SJCRH30 (cell line): ENCODE measurements around the gene CACNA1B. TPM values are rescaled to one million over a fixed set of nuclear protein-coding genes. Genes with fewer than 3 reads are reported as not detected.
"Not testable (repeated sequence)": the region's sequence is repeated elsewhere in the genome, so short reads cannot be mapped to it uniquely, and the experiment has no call there.

ENCODE experiments used
- DNase-seq, 2 experiments: peaks; one replicate each; pipeline ENCODE4 v3.0.0-alpha.2; 2015 to 2020
- H3K27ac ChIP-seq: fragments of 250-450 bp; sonication (Bioruptor Pico); 2 replicates; pipeline ENCODE4 v1.5.1; 2020; ENCODE audit warnings: mild to moderate bottlenecking, moderate library complexity
- H3K27me3 ChIP-seq: fragments of 250-450 bp; sonication (Bioruptor Pico); 2 replicates; pipeline ENCODE4 v1.5.1; 2020; ENCODE audit warnings: mild to moderate bottlenecking, moderate library complexity
- H3K36me3 ChIP-seq: fragments of 250-450 bp; sonication (Bioruptor Pico); 2 replicates; pipeline ENCODE4 v1.5.1; 2020; ENCODE audit warnings: mild to moderate bottlenecking, moderate library complexity
- H3K4me1 ChIP-seq: fragments of 250-450 bp; sonication (Bioruptor Pico); 2 replicates; pipeline ENCODE4 v1.5.1; 2020; ENCODE audit warnings: mild to moderate bottlenecking, moderate library complexity
- H3K4me3 ChIP-seq: fragments of 250-450 bp; sonication (Bioruptor Pico); 2 replicates; pipeline ENCODE4 v1.5.1; 2020; ENCODE audit warnings: mild to moderate bottlenecking, moderate library complexity
- H3K9me3 ChIP-seq: fragments of 250-450 bp; sonication (Bioruptor Pico); replicated peaks from 2 replicates; pipeline ENCODE4 v1.5.1; 2020; ENCODE audit warnings: mild to moderate bottlenecking, moderate library complexity
- total RNA-seq: library from RNA; depleted of rRNA; stranded (reverse); fragments of >200 nt; shearing (Covaris generic); gene quantifications from 2 replicates; pipeline ENCODE4 v1.2.3, GENCODE V29; 2014

Gene CACNA1B
- total RNA-seq, 1 experiment from 2014 or later, result 0.02 TPM

- Histone ChIP-seq H3K36me3 (no peaks in the 10 kb centered on the region), H3K4me1 (no peaks in the 10 kb centered on the region), H3K27me3 (no peaks in the 10 kb centered on the region), H3K27ac (no peak overlapping the region), H3K4me3 (no peak overlapping the region), H3K9me3 (no peaks in the 10 kb centered on the region)
- peak; percentile 39 to 57 for DNase-seq
These were observed 226.9 kb downstream of the CACNA1B start for GRCh38 chr9:138104251-138105122.

GRCh38 chr9:138105123-138105415, 227.5 kb downstream of the CACNA1B start:
- Histone ChIP-seq H3K36me3 (no peaks in the 10 kb centered on the region), H3K4me3 (no peak overlapping the region), H3K9me3 (no peaks in the 10 kb centered on the region), H3K4me1 (no peaks in the 10 kb centered on the region), H3K27me3 (no peaks in the 10 kb centered on the region), H3K27ac (no peak overlapping the region)
- DNase-seq, result no peak

GRCh38 chr9:138105561-138106505, 228.3 kb downstream of the CACNA1B start:
- no peak overlapping the region for H3K4me3 ChIP-seq
- H3K27me3 ChIP-seq, result no peaks in the 10 kb centered on the region
- H3K9me3 ChIP-seq, result no peaks in the 10 kb centered on the region
- H3K36me3 ChIP-seq, result no peaks in the 10 kb centered on the region
- H3K4me1 ChIP-seq, result no peaks in the 10 kb centered on the region
- no peak overlapping the region for H3K27ac ChIP-seq
- no peak for DNase-seq

- H3K27me3 ChIP-seq, H3K36me3 ChIP-seq, DNase-seq, H3K9me3 ChIP-seq, H3K4me1 ChIP-seq, H3K27ac ChIP-seq, H3K4me3 ChIP-seq: not testable (repeated sequence)
These were observed 229.5 kb downstream of the CACNA1B start for GRCh38 chr9:138107039-138107438.

GRCh38 chr9:138111607-138112006, 234.0 kb downstream of the CACNA1B start:
- Histone ChIP-seq H3K9me3 (no peaks in the 10 kb centered on the region), H3K27me3 (no peaks in the 10 kb centered on the region; the same call in 1 of the 2 replicates), H3K36me3 (no peaks in the 10 kb centered on the region), H3K27ac (no peak overlapping the region), H3K4me1 (no peaks in the 10 kb centered on the region), H3K4me3 (no peak overlapping the region)
- DNase-seq, result no peak

- Histone ChIP-seq H3K4me1 (no peaks in the 10 kb centered on the region), H3K27ac (no peak overlapping the region), H3K4me3 (no peak overlapping the region), H3K36me3 (no peaks in the 10 kb centered on the region), H3K9me3 (no peaks in the 10 kb centered on the region), H3K27me3 (peaks cover 4% of the 10 kb centered on the region; the same call in 1 of the 2 replicates)
- no peak for DNase-seq
These were observed 234.6 kb downstream of the CACNA1B start for GRCh38 chr9:138112090-138112748.

- no peak overlapping the region for H3K4me3 ChIP-seq
- no peaks in the 10 kb centered on the region for H3K36me3 ChIP-seq
- no peaks in the 10 kb centered on the region for H3K4me1 ChIP-seq
- no peak overlapping the region for H3K27ac ChIP-seq
- H3K9me3 ChIP-seq, result no peaks in the 10 kb centered on the region
- H3K27me3 ChIP-seq, result peaks cover 4% of the 10 kb centered on the region; the same call in 1 of the 2 replicates
- DNase-seq, result no peak
These were observed 235.4 kb downstream of the CACNA1B start for GRCh38 chr9:138112791-138113600.

GRCh38 chr9:138113701-138114325, 236.2 kb downstream of the CACNA1B start:
- not testable (repeated sequence) for H3K4me1 ChIP-seq, H3K9me3 ChIP-seq, H3K4me3 ChIP-seq, DNase-seq, H3K27me3 ChIP-seq, H3K27ac ChIP-seq, H3K36me3 ChIP-seq

GRCh38 chr9:138114501-138115245, 237.1 kb downstream of the CACNA1B start:
- Histone ChIP-seq H3K9me3 (no peaks in the 10 kb centered on the region), H3K4me1 (no peaks in the 10 kb centered on the region), H3K4me3 (no peak overlapping the region), H3K36me3 (no peaks in the 10 kb centered on the region), H3K27me3 (peaks cover 4% of the 10 kb centered on the region; the same call in 1 of the 2 replicates), H3K27ac (no peak overlapping the region)
- DNase-seq, result no peak

GRCh38 chr9:138115506-138115905, 237.9 kb downstream of the CACNA1B start:
- Histone ChIP-seq H3K4me3 (no peak overlapping the region), H3K4me1 (no peaks in the 10 kb centered on the region), H3K36me3 (no peaks in the 10 kb centered on the region), H3K27me3 (peaks cover 4% of the 10 kb centered on the region; the same call in 1 of the 2 replicates), H3K9me3 (no peaks in the 10 kb centered on the region), H3K27ac (no peak overlapping the region)
- no peak for DNase-seq

GRCh38 chr9:138116521-138116920, 238.9 kb downstream of the CACNA1B start:
- H3K27me3 ChIP-seq, result peaks cover 4% of the 10 kb centered on the region; the same call in 1 of the 2 replicates
- no peak for DNase-seq

GRCh38 chr9:138117101-138117750, 239.6 kb downstream of the CACNA1B start:
- Histone ChIP-seq H3K4me1 (no peaks in the 10 kb centered on the region), H3K36me3 (no peaks in the 10 kb centered on the region), H3K27me3 (peaks cover 9% of the 10 kb centered on the region; the same call in 1 of the 2 replicates), H3K27ac (no peak overlapping the region), H3K9me3 (no peaks in the 10 kb centered on the region), H3K4me3 (no peak overlapping the region)
- no peak for DNase-seq

More at GRCh38 chr9:138116521-138116920, 238.9 kb downstream of the CACNA1B start:
- Histone ChIP-seq H3K4me3 (no peak overlapping the region), H3K36me3 (no peaks in the 10 kb centered on the region), H3K9me3 (no peaks in the 10 kb centered on the region), H3K27ac (no peak overlapping the region), H3K4me1 (no peaks in the 10 kb centered on the region)

- Histone ChIP-seq H3K4me3 (no peak overlapping the region), H3K27ac (no peak overlapping the region), H3K27me3 (peaks cover 9% of the 10 kb centered on the region; the same call in 1 of the 2 replicates), H3K36me3 (no peaks in the 10 kb centered on the region), H3K9me3 (no peaks in the 10 kb centered on the region), H3K4me1 (no peaks in the 10 kb centered on the region)
- no peak for DNase-seq
These were observed 240.3 kb downstream of the CACNA1B start for GRCh38 chr9:138117836-138118235.
